Measurements from ENCODE around the gene FNDC3B. TPM values are rescaled to one million over a fixed set of nuclear protein-coding genes. Genes with fewer than 3 reads are reported as not detected.

Gene FNDC3B
- total RNA-seq, 1 donor from 2014 or later, result 9.3 TPM

- POLR2A ChIA-PET, result no interaction called here
- Mint-ChIP-seq H3K36me3 (ENCODE audit: low read depth) (no peaks in the 10 kb centered on the region), H3K27me3 (no peaks in the 10 kb centered on the region), H3K27ac (no peak overlapping the region), H3K4me3 (no peak overlapping the region), H3K9me3 (no peaks in the 10 kb centered on the region), H3K4me1 (peaks cover 5% of the 10 kb centered on the region)
- TF ChIP-seq CTCF (IDR thresholded peaks at IDR 0.05), result no peak
- CTCF ChIA-PET, result no interaction called here
- DNase-seq (no peak), ATAC-seq (ENCODE audit: low read depth) (no peak)
- intact Hi-C loops (cut with micrococcal nuclease), result no loop called here
These were observed 232.1 kb downstream of the FNDC3B start for GRCh38 chr3:172271386-172271976.

- ATAC-seq (ENCODE audit: low read depth), result no peak
- CTCF ChIA-PET, result no interaction called here
- POLR2A ChIA-PET, result no interaction called here
- intact Hi-C loops (cut with micrococcal nuclease), result no loop called here
- Mint-ChIP-seq H3K27me3 (no peaks in the 10 kb centered on the region), H3K4me3 (no peak overlapping the region), H3K27ac (no peak overlapping the region), H3K9me3 (no peaks in the 10 kb centered on the region), H3K36me3 (ENCODE audit: low read depth) (no peaks in the 10 kb centered on the region), H3K4me1 (peaks cover 5% of the 10 kb centered on the region)
- no peak for TF ChIP-seq CTCF (IDR thresholded peaks at IDR 0.05)
- DNase-seq, result no peak
These were observed 233.3 kb downstream of the FNDC3B start for GRCh38 chr3:172272698-172273097.

- Mint-ChIP-seq H3K36me3 (ENCODE audit: low read depth) (no peaks in the 10 kb centered on the region), H3K9me3 (no peaks in the 10 kb centered on the region), H3K4me3 (no peak overlapping the region), H3K27ac (no peak overlapping the region), H3K27me3 (no peaks in the 10 kb centered on the region), H3K4me1 (peaks cover 5% of the 10 kb centered on the region)
- intact Hi-C loops (cut with micrococcal nuclease), result no loop called here
- POLR2A ChIA-PET, result no interaction called here
- ATAC-seq (ENCODE audit: low read depth), result no peak
- CTCF ChIA-PET, result no interaction called here
- no peak for DNase-seq
- no peak for TF ChIP-seq CTCF (IDR thresholded peaks at IDR 0.05)
These were observed 234.0 kb downstream of the FNDC3B start for GRCh38 chr3:172273378-172273777.

- DNase-seq (no peak), ATAC-seq (ENCODE audit: low read depth) (no peak)
- TF ChIP-seq CTCF (IDR thresholded peaks at IDR 0.05), result no peak
- no peaks in the 10 kb centered on the region for H3K36me3 Mint-ChIP-seq (ENCODE audit: low read depth)
- ChIA-PET POLR2A (no interaction called here), CTCF (interaction anchor here (1.6 kb wide), 1 partner anchor 240 kb away, joined by 4 read pairs; no protein-coding TSS in a partner anchor)
- no peaks in the 10 kb centered on the region for H3K9me3 Mint-ChIP-seq
- intact Hi-C loops (cut with micrococcal nuclease), result no loop called here
- H3K27ac Mint-ChIP-seq, result no peak overlapping the region
- no peaks in the 10 kb centered on the region for H3K27me3 Mint-ChIP-seq
- no peak overlapping the region for H3K4me3 Mint-ChIP-seq
- peaks cover 5% of the 10 kb centered on the region for H3K4me1 Mint-ChIP-seq
These were observed 235.5 kb downstream of the FNDC3B start for GRCh38 chr3:172274906-172275305.

GRCh38 chr3:172275586-172275985 lies 236.2 kb downstream of the FNDC3B start:
- Mint-ChIP-seq H3K4me1 (peaks cover 4% of the 10 kb centered on the region), H3K9me3 (no peaks in the 10 kb centered on the region), H3K4me3 (no peak overlapping the region), H3K27ac (no peak overlapping the region), H3K27me3 (no peaks in the 10 kb centered on the region), H3K36me3 (ENCODE audit: low read depth) (no peaks in the 10 kb centered on the region)
- CTCF ChIA-PET, result interaction anchor here (1.6 kb wide), 1 partner anchor 240 kb away, joined by 4 read pairs; no protein-coding TSS in a partner anchor
- POLR2A ChIA-PET, result no interaction called here
- no peak for ATAC-seq (ENCODE audit: low read depth)
- intact Hi-C loops (cut with micrococcal nuclease), result no loop called here
- no peak for DNase-seq
- TF ChIP-seq CTCF (IDR thresholded peaks at IDR 0.05), result no peak
